ENCODE measurements around the gene DPH6. TPM values are rescaled to one million over a fixed set of nuclear protein-coding genes. Genes with fewer than 3 reads are reported as not detected.

DPH6 gene
- total RNA-seq, 4 donors from 2014 or later = 15.9 to 44.1 (median 26.1) TPM

GRCh38 chr15:35567392-35567791 is 21.4 kb upstream of the DPH6 start:
- no peak overlapping the region for H3K4me3 ChIP-seq
- in situ Hi-C loops (cut with MboI; ENCODE audit: low sequenced_read_pairs in 4 of 4) = no loop called here
- TF ChIP-seq CTCF (IDR thresholded peaks at IDR 0.05 in 4 of 5, conservative IDR thresholded peaks at IDR 0.05 in 1 of 5) (no peak), POLR2A (IDR thresholded peaks at IDR 0.05) (no peak)
- ATAC-seq (no peak), DNase-seq (no peak)
- no peaks in the 10 kb centered on the region for H3K36me3 ChIP-seq
- H3K4me1 ChIP-seq = no peaks in the 10 kb centered on the region
- no peak overlapping the region for H3K27ac ChIP-seq
- H3K27me3 ChIP-seq = no peaks in the 10 kb centered on the region
- H3K9me3 ChIP-seq = no peaks in the 10 kb centered on the region
- intact Hi-C loops (cut with DNase I; ENCODE audit: low total_unique reads) = no loop called here

- Histone ChIP-seq H3K27ac (no peak overlapping the region), H3K36me3 (no peaks in the 10 kb centered on the region), H3K4me3 (no peak overlapping the region), H3K4me1 (no peaks in the 10 kb centered on the region), H3K27me3 (no peaks in the 10 kb centered on the region), H3K9me3 (no peaks in the 10 kb centered on the region)
- TF ChIP-seq CTCF (IDR thresholded peaks at IDR 0.05 in 4 of 5, conservative IDR thresholded peaks at IDR 0.05 in 1 of 5) = no peak
- TF ChIP-seq POLR2A (IDR thresholded peaks at IDR 0.05) = no peak
- DNase-seq (no peak), ATAC-seq (no peak)
- in situ Hi-C loops (cut with MboI; ENCODE audit: low sequenced_read_pairs in 4 of 4) (no loop called here), intact Hi-C loops (cut with DNase I; ENCODE audit: low total_unique reads) (no loop called here)
Measured at GRCh38 chr15:35566991-35567390, 21.0 kb upstream of the DPH6 start.

- TF ChIP-seq POLR2A (IDR thresholded peaks at IDR 0.05) = no peak
- in situ Hi-C loops (cut with MboI; ENCODE audit: low sequenced_read_pairs in 4 of 4) = no loop called here
- no peak for DNase-seq
- no peak overlapping the region for H3K4me3 ChIP-seq
- intact Hi-C loops (cut with DNase I; ENCODE audit: low total_unique reads) = no loop called here
- no peaks in the 10 kb centered on the region for H3K27me3 ChIP-seq
- H3K9me3 ChIP-seq = no peaks in the 10 kb centered on the region
- H3K4me1 ChIP-seq = no peaks in the 10 kb centered on the region
- H3K36me3 ChIP-seq = no peaks in the 10 kb centered on the region
- H3K27ac ChIP-seq = no peak overlapping the region
- no peak for ATAC-seq
Measured at GRCh38 chr15:35565901-35566300, 19.9 kb upstream of the DPH6 start.

GRCh38 chr15:35562641-35563040 is 16.7 kb upstream of the DPH6 start:
- intact Hi-C loops (cut with DNase I; ENCODE audit: low total_unique reads) = no loop called here
- DNase-seq = no peak
- no peaks in the 10 kb centered on the region for H3K9me3 ChIP-seq
- in situ Hi-C loops (cut with MboI; ENCODE audit: low sequenced_read_pairs in 4 of 4) = no loop called here
- no peak overlapping the region for H3K4me3 ChIP-seq
- H3K27me3 ChIP-seq = no peaks in the 10 kb centered on the region
- no peak for ATAC-seq
- H3K4me1 ChIP-seq = peaks cover 0 to 7% of the 10 kb centered on the region in 2 donors
- no peak for TF ChIP-seq POLR2A (IDR thresholded peaks at IDR 0.05)
- no peak for TF ChIP-seq CTCF (IDR thresholded peaks at IDR 0.05 in 4 of 5, conservative IDR thresholded peaks at IDR 0.05 in 1 of 5)
- no peaks in the 10 kb centered on the region for H3K36me3 ChIP-seq
- H3K27ac ChIP-seq = no peak overlapping the region

- Histone ChIP-seq H3K27ac (no peak overlapping the region), H3K4me3 (no peak overlapping the region), H3K9me3 (no peaks in the 10 kb centered on the region), H3K4me1 (peaks cover 0 to 7% of the 10 kb centered on the region in 2 donors), H3K27me3 (no peaks in the 10 kb centered on the region), H3K36me3 (no peaks in the 10 kb centered on the region)
- no peak for ATAC-seq
- in situ Hi-C loops (cut with MboI; ENCODE audit: low sequenced_read_pairs in 4 of 4) = no loop called here
- intact Hi-C loops (cut with DNase I; ENCODE audit: low total_unique reads) = no loop called here
- no peak for DNase-seq
- TF ChIP-seq CTCF (IDR thresholded peaks at IDR 0.05 in 4 of 5, conservative IDR thresholded peaks at IDR 0.05 in 1 of 5) = no peak
- TF ChIP-seq POLR2A (IDR thresholded peaks at IDR 0.05) = no peak
Measured at GRCh38 chr15:35561308-35561707, 15.3 kb upstream of the DPH6 start.
